K562 (cell line): Measurements from ENCODE around the gene SDE2. TPM values are rescaled to one million over a fixed set of nuclear protein-coding genes. Genes with fewer than 3 reads are reported as not detected.

ENCODE experiments used
- ATF1 ChIP-seq, 2 experiments: fragments of 450-650 bp in 1 of 2; IDR thresholded peaks; 2 replicates each; pipeline ENCODE4 v1.6.1; 2016; ENCODE audit warnings: missing compliant biosample characterization in 1 of 2, missing genetic modification characterization in 1 of 2
- CTBP1 ChIP-seq: fragments of 450-650 bp; IDR thresholded peaks from 2 replicates; pipeline ENCODE4 v1.6.1; 2016; ENCODE audit warnings: borderline replicate concordance
- FOXA3 ChIP-seq, 2 experiments: fragments of 450-650 bp in 1 of 2; sonication (generic) in 1 of 2; formaldehyde crosslinking; IDR thresholded peaks in 1 of 2; conservative IDR thresholded peaks in 1 of 2; 2 replicates each; pipeline versions ENCODE4 v1.4.0 to v1.8.0; 2020 to 2022; ENCODE audit warnings: mild to moderate bottlenecking in 2 of 2, missing genetic modification reagents in 1 of 2
- HDAC6 ChIP-seq: IDR thresholded peaks from 2 replicates; pipeline ENCODE4 v1.6.1; 2012; ENCODE audit warnings: low read depth, mild to moderate bottlenecking, control low read depth, inconsistent platforms, low read length, moderate library complexity
- KLF6 ChIP-seq: fragments of 250-450 bp; sonication (Bioruptor Pico); IDR thresholded peaks from 2 replicates; pipeline ENCODE4 v1.4.0; 2020; ENCODE audit warnings: mild to moderate bottlenecking, moderate library complexity, borderline replicate concordance
- L3MBTL2 ChIP-seq: fragments of 450-650 bp; IDR thresholded peaks from 2 replicates; pipeline ENCODE4 v1.6.1; 2016; ENCODE audit warnings: mild to moderate bottlenecking, moderate library complexity
- OTX1 ChIP-seq: fragments of 450-650 bp; formaldehyde crosslinking; IDR thresholded peaks from 2 replicates; pipeline ENCODE4 v1.4.0; 2022; ENCODE audit warnings: mild to moderate bottlenecking
- PML ChIP-seq: IDR thresholded peaks from 2 replicates; pipeline ENCODE4 v1.6.1; 2012; ENCODE audit warnings: low read length, inconsistent platforms
- RBBP5 ChIP-seq: fragments of 200-600 bp; sonication (generic); IDR thresholded peaks from 2 replicates; pipeline ENCODE4 v1.6.1; 2012; ENCODE audit warnings: borderline replicate concordance, mild to moderate bottlenecking, low read length, control low read depth, inconsistent platforms; ENCODE audit not compliant: insufficient read depth, poor library complexity, severe bottlenecking
- SMARCB1 ChIP-seq: IDR thresholded peaks from 2 replicates; pipeline ENCODE4 v1.6.1; 2011; ENCODE audit warnings: improper control_type of control experiment, low read depth; ENCODE audit not compliant: insufficient read length
- SNRNP70 ChIP-seq: fragments of 200-400 bp; formaldehyde crosslinking; optimal IDR thresholded peaks from 2 replicates; pipeline ENCODE3; 2017; ENCODE audit warnings: low read depth, low read length
- TARDBP ChIP-seq: fragments of 450-650 bp; IDR thresholded peaks from 2 replicates; pipeline ENCODE4 v1.6.1; 2016
- ZNF146 ChIP-seq: IDR thresholded peaks from one replicate; pipeline ENCODE4 v1.6.1; 2018; ENCODE audit warnings: missing compliant biosample characterization; ENCODE audit not compliant: unreplicated experiment
- ZNF274 ChIP-seq: IDR thresholded peaks from 2 replicates; pipeline ENCODE4 v1.6.1; 2011; ENCODE audit warnings: low read depth, mild to moderate bottlenecking, low read length, moderate library complexity, borderline replicate concordance
- ZNF408 ChIP-seq: fragments of 250-450 bp; sonication (Bioruptor Pico); IDR thresholded peaks from 2 replicates; pipeline ENCODE4 v1.4.0; 2020; ENCODE audit warnings: low read depth, mild to moderate bottlenecking, moderate library complexity
- polyA plus RNA-seq, 8 experiments: library from polyadenylated mRNA; depleted of rRNA in 4 of 8; stranded (reverse) in 5 of 8; unstranded in 3 of 8; fragments of >200 nt; fragmentation: Nextera tagmentation in 2 of 8; fragmentation: Illumina TruSeq in 1 of 8; extraction: Ambion mirVana in 2 of 8; extraction: Trizol in 1 of 8; gene quantifications; 2 replicates each; pipeline versions ENCODE4 v1.2.1 to v1.2.3, GENCODE V29; 2011 to 2014; ENCODE audit warnings: inconsistent platforms in 1 of 8, missing spikeins in 1 of 8
- total RNA-seq, 7 experiments: library from RNA; depleted of rRNA in 6 of 7; stranded (reverse); fragments of >200 nt in 6 of 7; fragmentation: Illumina TruSeq in 2 of 7; extraction: Trizol in 2 of 7; gene quantifications; 2 replicates each; pipeline versions ENCODE4 v1.2.1 to v1.2.3, GENCODE V29; 2011 to 2021; ENCODE audit warnings: low replicate concordance in 1 of 7
- TF ChIP-seq, protein P1 (sequence below): sonication (generic); formaldehyde crosslinking; IDR thresholded peaks from 2 replicates; pipeline ENCODE4 v1.8.0; 2022; ENCODE audit warnings: mild to moderate bottlenecking, missing genetic modification reagents, borderline replicate concordance
- TF ChIP-seq, protein P2 (sequence below): fragments of 450-650 bp; formaldehyde crosslinking; IDR thresholded peaks from 2 replicates; pipeline ENCODE4 v1.4.0; 2020; ENCODE audit warnings: mild to moderate bottlenecking, moderate library complexity
- TF ChIP-seq, protein P3 (sequence below): fragments of 250-450 bp; sonication (Bioruptor Pico); IDR thresholded peaks from 2 replicates; pipeline ENCODE4 v1.9.0; 2021; ENCODE audit warnings: mild to moderate bottlenecking, inconsistent platforms
- TF ChIP-seq, protein P4 (sequence below): fragments of 450-650 bp; IDR thresholded peaks from 2 replicates; pipeline ENCODE4 v1.6.1; 2014; ENCODE audit warnings: low read depth, mild to moderate bottlenecking, moderate library complexity, borderline replicate concordance
- TF ChIP-seq, protein P5 (sequence below): fragments of 450-650 bp; formaldehyde crosslinking; IDR thresholded peaks from 2 replicates; pipeline ENCODE4 v1.4.0; 2020; ENCODE audit warnings: mild to moderate bottlenecking, mixed read lengths

Gene SDE2
- total and polyA plus RNA-seq, 9 of the 15 experiments (the other 6 are each of a cell fraction or from before 2014, with no cell fraction given), result 14.3 to 62.3 (median 46.0) TPM

DNA sequence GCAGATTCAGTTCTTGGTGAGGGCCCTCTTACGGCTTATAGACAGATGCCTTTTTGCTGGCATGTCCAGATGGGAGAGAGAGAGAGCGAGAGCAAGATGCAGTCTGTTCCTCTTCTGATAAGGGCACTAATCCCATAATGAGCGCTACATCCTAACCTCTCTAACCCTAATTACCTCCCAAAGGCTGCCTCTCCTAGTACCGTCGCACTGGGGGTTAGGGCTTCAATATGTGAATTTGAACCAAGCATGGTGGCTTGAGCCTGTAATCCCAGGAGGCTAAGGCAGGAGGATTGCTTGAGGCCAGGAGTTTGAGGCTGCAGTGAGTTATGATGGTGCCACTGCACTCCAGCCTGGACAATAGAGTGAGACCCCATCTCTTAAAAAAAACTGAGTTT is 10.5 kb upstream of the SDE2 start (continued):
- TF ChIP-seq RBBP5 (no peak), ZNF408 (CRISPR knock-in tag) (no peak), PML (peak; percentile 89), OTX1 (CRISPR knock-in tag) (no peak), TARDBP (no peak), ZNF146 (CRISPR knock-in tag) (no peak), FOXA3 (CRISPR knock-in tag; conservative IDR thresholded peaks at IDR 0.05 in 1 of 2, IDR thresholded peaks at IDR 0.05 in 1 of 2) (peak in 1 of 2 experiments; percentile 54; a peak in 1 of 4 replicates), ATF1 (CRISPR knock-in tag; IDR thresholded peaks at IDR 0.05) (no peak), ATF1 (tag; IDR thresholded peaks at IDR 0.05) (no peak), SNRNP70 (no peak), L3MBTL2 (no peak), ZNF274 (no peak), SMARCB1 (peak; percentile 89), KLF6 (no peak), HDAC6 (no peak), CTBP1 (peak; percentile 91)
- TF ChIP-seq, protein P1, sequence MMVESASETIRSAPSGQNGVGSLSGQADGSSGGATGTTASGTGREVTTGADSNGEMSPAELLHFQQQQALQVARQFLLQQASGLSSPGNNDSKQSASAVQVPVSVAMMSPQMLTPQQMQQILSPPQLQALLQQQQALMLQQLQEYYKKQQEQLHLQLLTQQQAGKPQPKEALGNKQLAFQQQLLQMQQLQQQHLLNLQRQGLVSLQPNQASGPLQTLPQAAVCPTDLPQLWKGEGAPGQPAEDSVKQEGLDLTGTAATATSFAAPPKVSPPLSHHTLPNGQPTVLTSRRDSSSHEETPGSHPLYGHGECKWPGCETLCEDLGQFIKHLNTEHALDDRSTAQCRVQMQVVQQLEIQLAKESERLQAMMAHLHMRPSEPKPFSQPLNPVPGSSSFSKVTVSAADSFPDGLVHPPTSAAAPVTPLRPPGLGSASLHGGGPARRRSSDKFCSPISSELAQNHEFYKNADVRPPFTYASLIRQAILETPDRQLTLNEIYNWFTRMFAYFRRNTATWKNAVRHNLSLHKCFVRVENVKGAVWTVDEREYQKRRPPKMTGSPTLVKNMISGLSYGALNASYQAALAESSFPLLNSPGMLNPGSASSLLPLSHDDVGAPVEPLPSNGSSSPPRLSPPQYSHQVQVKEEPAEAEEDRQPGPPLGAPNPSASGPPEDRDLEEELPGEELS (CRISPR knock-in tag), result no peak
- TF ChIP-seq, protein P2, sequence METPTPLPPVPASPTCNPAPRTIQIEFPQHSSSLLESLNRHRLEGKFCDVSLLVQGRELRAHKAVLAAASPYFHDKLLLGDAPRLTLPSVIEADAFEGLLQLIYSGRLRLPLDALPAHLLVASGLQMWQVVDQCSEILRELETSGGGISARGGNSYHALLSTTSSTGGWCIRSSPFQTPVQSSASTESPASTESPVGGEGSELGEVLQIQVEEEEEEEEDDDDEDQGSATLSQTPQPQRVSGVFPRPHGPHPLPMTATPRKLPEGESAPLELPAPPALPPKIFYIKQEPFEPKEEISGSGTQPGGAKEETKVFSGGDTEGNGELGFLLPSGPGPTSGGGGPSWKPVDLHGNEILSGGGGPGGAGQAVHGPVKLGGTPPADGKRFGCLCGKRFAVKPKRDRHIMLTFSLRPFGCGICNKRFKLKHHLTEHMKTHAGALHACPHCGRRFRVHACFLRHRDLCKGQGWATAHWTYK (CRISPR knock-in tag), result no peak
- TF ChIP-seq, protein P3, sequence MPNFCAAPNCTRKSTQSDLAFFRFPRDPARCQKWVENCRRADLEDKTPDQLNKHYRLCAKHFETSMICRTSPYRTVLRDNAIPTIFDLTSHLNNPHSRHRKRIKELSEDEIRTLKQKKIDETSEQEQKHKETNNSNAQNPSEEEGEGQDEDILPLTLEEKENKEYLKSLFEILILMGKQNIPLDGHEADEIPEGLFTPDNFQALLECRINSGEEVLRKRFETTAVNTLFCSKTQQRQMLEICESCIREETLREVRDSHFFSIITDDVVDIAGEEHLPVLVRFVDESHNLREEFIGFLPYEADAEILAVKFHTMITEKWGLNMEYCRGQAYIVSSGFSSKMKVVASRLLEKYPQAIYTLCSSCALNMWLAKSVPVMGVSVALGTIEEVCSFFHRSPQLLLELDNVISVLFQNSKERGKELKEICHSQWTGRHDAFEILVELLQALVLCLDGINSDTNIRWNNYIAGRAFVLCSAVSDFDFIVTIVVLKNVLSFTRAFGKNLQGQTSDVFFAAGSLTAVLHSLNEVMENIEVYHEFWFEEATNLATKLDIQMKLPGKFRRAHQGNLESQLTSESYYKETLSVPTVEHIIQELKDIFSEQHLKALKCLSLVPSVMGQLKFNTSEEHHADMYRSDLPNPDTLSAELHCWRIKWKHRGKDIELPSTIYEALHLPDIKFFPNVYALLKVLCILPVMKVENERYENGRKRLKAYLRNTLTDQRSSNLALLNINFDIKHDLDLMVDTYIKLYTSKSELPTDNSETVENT (CRISPR knock-in tag), result no peak
- TF ChIP-seq, protein P4, sequence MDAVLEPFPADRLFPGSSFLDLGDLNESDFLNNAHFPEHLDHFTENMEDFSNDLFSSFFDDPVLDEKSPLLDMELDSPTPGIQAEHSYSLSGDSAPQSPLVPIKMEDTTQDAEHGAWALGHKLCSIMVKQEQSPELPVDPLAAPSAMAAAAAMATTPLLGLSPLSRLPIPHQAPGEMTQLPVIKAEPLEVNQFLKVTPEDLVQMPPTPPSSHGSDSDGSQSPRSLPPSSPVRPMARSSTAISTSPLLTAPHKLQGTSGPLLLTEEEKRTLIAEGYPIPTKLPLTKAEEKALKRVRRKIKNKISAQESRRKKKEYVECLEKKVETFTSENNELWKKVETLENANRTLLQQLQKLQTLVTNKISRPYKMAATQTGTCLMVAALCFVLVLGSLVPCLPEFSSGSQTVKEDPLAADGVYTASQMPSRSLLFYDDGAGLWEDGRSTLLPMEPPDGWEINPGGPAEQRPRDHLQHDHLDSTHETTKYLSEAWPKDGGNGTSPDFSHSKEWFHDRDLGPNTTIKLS, result no peak
- TF ChIP-seq, protein P5, sequence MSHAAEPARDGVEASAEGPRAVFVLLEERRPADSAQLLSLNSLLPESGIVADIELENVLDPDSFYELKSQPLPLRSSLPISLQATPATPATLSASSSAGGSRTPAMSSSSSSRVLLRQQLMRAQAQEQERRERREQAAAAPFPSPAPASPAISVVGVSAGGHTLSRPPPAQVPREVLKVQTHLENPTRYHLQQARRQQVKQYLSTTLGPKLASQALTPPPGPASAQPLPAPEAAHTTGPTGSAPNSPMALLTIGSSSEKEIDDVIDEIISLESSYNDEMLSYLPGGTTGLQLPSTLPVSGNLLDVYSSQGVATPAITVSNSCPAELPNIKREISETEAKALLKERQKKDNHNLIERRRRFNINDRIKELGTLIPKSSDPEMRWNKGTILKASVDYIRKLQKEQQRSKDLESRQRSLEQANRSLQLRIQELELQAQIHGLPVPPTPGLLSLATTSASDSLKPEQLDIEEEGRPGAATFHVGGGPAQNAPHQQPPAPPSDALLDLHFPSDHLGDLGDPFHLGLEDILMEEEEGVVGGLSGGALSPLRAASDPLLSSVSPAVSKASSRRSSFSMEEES (CRISPR knock-in tag), result no peak
